GM23248 (cell line): ENCODE measurements around the gene RGS14. TPM values are rescaled to one million over a fixed set of nuclear protein-coding genes. Genes with fewer than 3 reads are reported as not detected.
A peak's percentile ranks its signal among the peaks of the same experiment; 100 is the strongest.
"Not testable (repeated sequence)": the region's sequence is repeated elsewhere in the genome, so short reads cannot be mapped to it uniquely, and the experiment has no call there.

ENCODE experiments used
- DNase-seq: peaks from one replicate; pipeline ENCODE4 v3.0.0-alpha.2; 2015
- H2AFZ ChIP-seq: fragments of 200-600 bp; sonication (generic); 2 replicates; pipeline ENCODE4 v1.6.1; 2016; ENCODE audit warnings: antibody characterized with exemption
- H3F3A ChIP-seq: fragments of 200-600 bp; sonication (generic); 2 replicates; pipeline ENCODE4 v1.6.1; 2016; ENCODE audit warnings: mild to moderate bottlenecking, antibody characterized with exemption, mixed run types; ENCODE audit not compliant: insufficient read depth
- H3K27ac ChIP-seq: fragments of 200-600 bp; sonication (generic); 2 replicates; pipeline ENCODE4 v1.5.1; 2016; ENCODE audit warnings: mild to moderate bottlenecking
- H3K27me3 ChIP-seq: fragments of 200-600 bp; sonication (generic); replicated peaks from 2 replicates; pipeline ENCODE4 v1.6.1; 2016; ENCODE audit warnings: mild to moderate bottlenecking; ENCODE audit not compliant: insufficient read depth
- H3K36me3 ChIP-seq: fragments of 200-600 bp; sonication (generic); 2 replicates; pipeline ENCODE4 v1.6.1; 2016; ENCODE audit warnings: low read depth, mild to moderate bottlenecking
- H3K4me1 ChIP-seq: fragments of 200-600 bp; sonication (generic); 2 replicates; pipeline ENCODE4 v1.6.1; 2016; ENCODE audit warnings: mild to moderate bottlenecking; ENCODE audit not compliant: insufficient read depth
- H3K4me2 ChIP-seq: fragments of 200-600 bp; sonication (generic); one replicate; pipeline ENCODE4 v1.6.1; 2016; ENCODE audit warnings: mild to moderate bottlenecking; ENCODE audit not compliant: unreplicated experiment
- H3K4me3 ChIP-seq: fragments of 200-600 bp; sonication (generic); 2 replicates; pipeline ENCODE4 v1.5.1; 2016; ENCODE audit warnings: mild to moderate bottlenecking
- H3K79me2 ChIP-seq: fragments of 200-600 bp; sonication (generic); 2 replicates; pipeline ENCODE4 v1.6.1; 2016; ENCODE audit warnings: mild to moderate bottlenecking; ENCODE audit not compliant: insufficient read depth
- H3K9ac ChIP-seq: fragments of 200-600 bp; sonication (generic); 2 replicates; pipeline ENCODE4 v1.6.1; 2016; ENCODE audit warnings: mild to moderate bottlenecking
- H3K9me2 ChIP-seq: fragments of 200-600 bp; sonication (generic); 2 replicates; pipeline ENCODE4 v1.6.1; 2016; ENCODE audit warnings: mixed run types, mild to moderate bottlenecking, moderate library complexity; ENCODE audit not compliant: insufficient read depth
- H3K9me3 ChIP-seq: fragments of 200-600 bp; sonication (generic); one replicate; pipeline ENCODE4 v1.6.1; 2017; ENCODE audit warnings: low read depth
- H4K20me1 ChIP-seq: fragments of 200-600 bp; sonication (generic); 2 replicates; pipeline ENCODE4 v1.6.0; 2016; ENCODE audit not compliant: insufficient read depth
- EZH2 ChIP-seq: fragments of 200-600 bp; sonication (generic); IDR thresholded peaks from 2 replicates; pipeline ENCODE4 v1.6.1; 2018; ENCODE audit warnings: antibody characterized with exemption, mild to moderate bottlenecking; ENCODE audit not compliant: insufficient read depth, poor library complexity, severe bottlenecking
- EZH2phosphoT487 ChIP-seq: fragments of 200-600 bp; sonication (generic); IDR thresholded peaks from 2 replicates; pipeline ENCODE4 v1.6.1; 2018; ENCODE audit warnings: antibody characterized with exemption, moderate library complexity, mild to moderate bottlenecking, low read depth; ENCODE audit not compliant: insufficient read depth
- WGBS, 2 experiments: methylation state at CpG; one replicate each; pipeline ENCODE4 v1.1.6; 2015 to 2017; ENCODE audit warnings: low lambda C conversion rate in 2 of 2, low coverage in 1 of 2; ENCODE audit errors: missing lambda C conversion rate in 2 of 2; 5-methylcytosine and 5-hydroxymethylcytosine counted together
- in situ Hi-C: fragments of 300-500 bp; cut with MboI; formaldehyde crosslinking; loops from 2 replicates; pipeline ENCODE4 v1.15.0; 2020
- polyA plus RNA-seq: library from polyadenylated mRNA; unstranded; fragments of >200 nt; fragmentation: Nextera tagmentation; extraction: Ambion mirVana; gene quantifications from 2 replicates; pipeline ENCODE4 v1.2.1, GENCODE V29; 2016
- total RNA-seq: library from RNA; depleted of rRNA; stranded (reverse); fragments of >200 nt; shearing (Covaris generic); gene quantifications from 2 replicates; pipeline ENCODE4 v1.2.3, GENCODE V29; 2014; rRNA removed

RGS14 gene
- total and polyA plus RNA-seq, 2 experiments from 2014 or later: 2.5 to 6.4 TPM

DNA sequence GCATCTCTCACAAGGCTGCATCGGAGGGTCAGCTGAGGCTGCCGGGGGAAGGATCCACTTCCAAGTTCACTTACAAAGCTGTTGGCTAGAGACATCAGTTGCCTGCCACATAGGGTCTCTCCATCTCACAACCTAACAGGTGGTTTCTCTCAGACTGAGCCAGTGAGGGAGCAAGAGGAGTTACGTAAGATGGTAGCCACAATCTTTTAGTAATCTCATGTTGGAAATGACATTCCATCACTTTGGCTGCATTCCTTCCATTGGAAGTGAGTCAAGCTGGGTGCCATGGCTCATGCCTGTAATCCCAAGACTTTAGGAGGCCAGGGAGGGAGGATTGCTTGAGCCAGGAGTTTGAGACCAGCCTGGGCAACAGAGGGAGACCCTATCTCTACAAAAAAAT is 61.3 kb downstream of the RGS14 start:
- TF ChIP-seq EZH2phosphoT487: no peak
- TF ChIP-seq EZH2: no peak
- WGBS, 2 experiments: 96 to 97% methylated on average over 3 of the region's 3 CpGs
- Histone ChIP-seq H3K9ac (no peak overlapping the region), H3K4me2 (no peak overlapping the region), H3K9me2 (no peaks in the 10 kb centered on the region), H3K4me1 (no peaks in the 10 kb centered on the region), H3K27me3 (no peaks in the 10 kb centered on the region), H3K79me2 (no peaks in the 10 kb centered on the region), H3K9me3 (no peaks in the 10 kb centered on the region), H3K36me3 (no peaks in the 10 kb centered on the region), H3F3A (no peaks in the 10 kb centered on the region), H4K20me1 (no peaks in the 10 kb centered on the region), H2AFZ (no peak overlapping the region), H3K4me3 (no peak overlapping the region), H3K27ac (no peak overlapping the region)
- DNase-seq: peak; percentile 46
- in situ Hi-C loops: no loop called here

DNA sequence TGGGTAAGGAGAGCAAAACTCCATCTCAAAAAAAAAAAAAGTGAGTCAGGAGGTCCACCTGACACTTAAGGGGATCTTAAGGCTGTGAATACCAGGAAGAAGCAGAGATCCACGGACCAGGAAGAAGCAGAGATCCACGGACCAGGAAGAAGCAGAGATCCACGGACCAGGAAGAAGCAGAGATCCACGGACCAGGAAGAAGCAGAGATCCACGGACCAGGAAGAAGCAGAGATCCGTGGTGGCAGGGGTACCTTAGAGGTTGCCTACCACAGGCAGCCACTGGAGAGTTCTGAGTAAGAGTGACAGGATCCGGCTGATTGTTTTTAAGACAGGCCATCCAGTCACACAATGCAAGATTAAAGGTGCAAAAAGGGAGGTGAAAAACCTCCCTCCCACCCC is 62.7 kb downstream of the RGS14 start:
- 70 to 73% methylated on average over 7 of the region's 7 CpGs for WGBS, 2 experiments
- H3K27ac ChIP-seq, H3K4me2 ChIP-seq, H3K4me1 ChIP-seq, H2AFZ ChIP-seq, H3K79me2 ChIP-seq, H4K20me1 ChIP-seq, H3K27me3 ChIP-seq, H3K36me3 ChIP-seq, in situ Hi-C loops, H3K4me3 ChIP-seq, H3F3A ChIP-seq, H3K9me2 ChIP-seq, H3K9ac ChIP-seq, H3K9me3 ChIP-seq, DNase-seq: not testable (repeated sequence)

DNA sequence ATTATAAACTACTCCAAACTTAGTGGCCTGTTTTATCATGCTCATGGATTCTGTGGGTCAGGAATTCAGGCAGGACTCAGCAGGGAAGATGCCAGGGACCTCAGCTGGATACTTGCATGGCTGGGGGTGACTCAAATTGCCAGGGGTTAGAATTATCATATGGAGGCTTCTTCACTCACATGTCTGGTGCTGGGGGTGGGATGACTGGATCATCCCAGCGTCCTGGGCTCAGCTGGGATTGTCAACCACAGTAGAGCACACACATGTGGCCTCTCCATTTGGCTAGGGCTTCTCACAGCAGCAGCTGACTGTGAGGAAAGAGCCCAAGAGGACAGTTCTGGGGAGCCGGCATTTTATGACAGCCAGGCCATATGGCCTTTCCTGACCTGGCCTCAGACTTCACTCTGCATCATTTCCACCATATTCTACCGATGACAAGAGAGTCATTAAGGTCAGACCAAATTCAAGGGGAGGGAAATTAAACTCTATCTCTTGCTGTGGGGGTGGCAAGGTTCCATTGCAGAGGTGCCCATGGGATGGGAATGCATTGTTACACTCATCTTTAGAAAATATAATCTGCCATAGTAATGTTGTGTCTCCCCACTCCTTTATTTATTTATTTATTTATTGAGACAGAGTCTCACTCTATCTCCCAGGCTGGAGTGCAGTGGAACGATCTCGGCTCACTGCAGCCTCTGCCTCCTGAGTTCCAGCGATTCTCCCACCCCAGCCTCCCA is 63.5 kb downstream of the RGS14 start:
- H2AFZ ChIP-seq: no peak overlapping the region
- H3K4me2 ChIP-seq: no peak overlapping the region
- H3K79me2 ChIP-seq: no peaks in the 10 kb centered on the region
- H3K27me3 ChIP-seq: no peaks in the 10 kb centered on the region
- H3K9me2 ChIP-seq: no peaks in the 10 kb centered on the region
- peak; percentile 51 for DNase-seq
- no peak overlapping the region for H3K27ac ChIP-seq
- in situ Hi-C loops: no loop called here
- no peaks in the 10 kb centered on the region for H3K9me3 ChIP-seq
- 65 to 69% methylated on average over 6 of the region's 6 CpGs for WGBS, 2 experiments
- H3K4me3 ChIP-seq: no peak overlapping the region
- TF ChIP-seq EZH2phosphoT487: no peak
- TF ChIP-seq EZH2: no peak
- no peaks in the 10 kb centered on the region; the same call in 1 of the 2 replicates for H3K4me1 ChIP-seq
- no peaks in the 10 kb centered on the region for H3K36me3 ChIP-seq
- no peak overlapping the region for H3K9ac ChIP-seq
- H4K20me1 ChIP-seq: no peaks in the 10 kb centered on the region
- no peaks in the 10 kb centered on the region for H3F3A ChIP-seq

Other genes starting within 250 kb of the RGS14 start
- 29.7 and 31.9 TPM in 2 replicates for gene NSD1, start 224.2 kb upstream of the RGS14 start, total RNA-seq
- gene NSD1, start 224.2 kb upstream of the RGS14 start, polyA plus RNA-seq: 25.9 and 26.9 TPM in 2 replicates
- 31.5 and 35.9 TPM in 2 replicates for gene RAB24, start 54.2 kb upstream of the RGS14 start, total RNA-seq
- gene RAB24, start 54.2 kb upstream of the RGS14 start, polyA plus RNA-seq: 26.6 and 28.9 TPM in 2 replicates
- 184 and 212 TPM in 2 replicates for gene PRELID1, start 54.1 kb upstream of the RGS14 start, total RNA-seq
- gene PRELID1, start 54.1 kb upstream of the RGS14 start, polyA plus RNA-seq: 253 and 255 TPM in 2 replicates
- gene MXD3, start 46.0 kb upstream of the RGS14 start, total RNA-seq: 7.8 and 23.0 TPM in 2 replicates
- gene MXD3, start 46.0 kb upstream of the RGS14 start, polyA plus RNA-seq: 6.1 and 6.5 TPM in 2 replicates
- gene LMAN2, start 6.3 kb upstream of the RGS14 start, total RNA-seq: 313 and 389 TPM in 2 replicates
- gene LMAN2, start 6.3 kb upstream of the RGS14 start, polyA plus RNA-seq: 303 and 313 TPM in 2 replicates
- not detected in 2 replicates for gene SLC34A1, start 26.5 kb downstream of the RGS14 start, total RNA-seq
- gene SLC34A1, start 26.5 kb downstream of the RGS14 start, polyA plus RNA-seq: not detected in 2 replicates
- gene PFN3, start 42.7 kb downstream of the RGS14 start, total RNA-seq: not detected in 2 replicates
- gene PFN3, start 42.7 kb downstream of the RGS14 start, polyA plus RNA-seq: not detected in 2 replicates
- gene F12, start 51.6 kb downstream of the RGS14 start, total RNA-seq: 0.43 and 1.3 TPM in 2 replicates
- gene F12, start 51.6 kb downstream of the RGS14 start, polyA plus RNA-seq: 1.2 and 1.8 TPM in 2 replicates
- gene GRK6, start 68.8 kb downstream of the RGS14 start, total RNA-seq: 17.3 and 30.4 TPM in 2 replicates
- gene GRK6, start 68.8 kb downstream of the RGS14 start, polyA plus RNA-seq: 7.7 and 13.5 TPM in 2 replicates
- 23.9 and 24.8 TPM in 2 replicates for gene PRR7, start 88.9 kb downstream of the RGS14 start, total RNA-seq
- gene PRR7, start 88.9 kb downstream of the RGS14 start, polyA plus RNA-seq: 10.5 and 11.1 TPM in 2 replicates
- gene DBN1, start 115.7 kb downstream of the RGS14 start, total RNA-seq: 224 and 257 TPM in 2 replicates
- 160 and 163 TPM in 2 replicates for gene DBN1, start 115.7 kb downstream of the RGS14 start, polyA plus RNA-seq
- gene PDLIM7, start 139.7 kb downstream of the RGS14 start, total RNA-seq: 320 and 357 TPM in 2 replicates
- 551 and 556 TPM in 2 replicates for gene PDLIM7, start 139.7 kb downstream of the RGS14 start, polyA plus RNA-seq
- gene DOK3, start 151.9 kb downstream of the RGS14 start, total RNA-seq: 0.25 and 0.97 TPM in 2 replicates
- 0.76 and 0.80 TPM in 2 replicates for gene DOK3, start 151.9 kb downstream of the RGS14 start, polyA plus RNA-seq
- 78.5 and 117 TPM in 2 replicates for gene DDX41, start 159.0 kb downstream of the RGS14 start, total RNA-seq
- 63.0 and 67.9 TPM in 2 replicates for gene DDX41, start 159.0 kb downstream of the RGS14 start, polyA plus RNA-seq
- gene FAM193B, start 196.6 kb downstream of the RGS14 start, total RNA-seq: 21.9 and 22.9 TPM in 2 replicates
- 6.1 and 8.0 TPM in 2 replicates for gene FAM193B, start 196.6 kb downstream of the RGS14 start, polyA plus RNA-seq
- 137 and 138 TPM in 2 replicates for gene TMED9, start 234.3 kb downstream of the RGS14 start, total RNA-seq
- gene TMED9, start 234.3 kb downstream of the RGS14 start, polyA plus RNA-seq: 254 and 282 TPM in 2 replicates
- gene B4GALT7, start 242.2 kb downstream of the RGS14 start, total RNA-seq: 42.7 and 53.5 TPM in 2 replicates
- gene B4GALT7, start 242.2 kb downstream of the RGS14 start, polyA plus RNA-seq: 35.2 and 37.9 TPM in 2 replicates